IMR-90 (cell line): Measurements from ENCODE around the gene TPSB2. TPM values are rescaled to one million over a fixed set of nuclear protein-coding genes. Genes with fewer than 3 reads are reported as not detected.
"Not testable (repeated sequence)": the region's sequence is repeated elsewhere in the genome, so short reads cannot be mapped to it uniquely, and the experiment has no call there.

ENCODE experiments used
- ATAC-seq: fragments of 200-7000 bp; cut with Tn5 transposase; 2 replicates; pipeline ENCODE4 v1.9.1; 2020; ENCODE audit warnings: low read depth, mild to moderate bottlenecking, moderate library complexity
- BruUV-seq: library from RNA; stranded (reverse); fragments of 400-500 nt; replicated peaks from 2 replicates; lab custom pipeline; 2021; lab: Mats Ljungman, UMichigan
- CTCF ChIA-PET: fragments of 300-600 bp; formaldehyde crosslinking; extraction: SDS; loops from one replicate; lab custom pipeline; 2021; ENCODE audit warnings: antibody characterized with exemption; lab: Yijun Ruan, JAX
- POLR2A ChIA-PET: fragments of 300-600 bp; sonication (Branson Sonifier 250); formaldehyde crosslinking; loops from one replicate; lab custom pipeline; 2022; ENCODE audit warnings: antibody characterized with exemption; ENCODE audit not compliant: unreplicated experiment; lab: Charles Lee
- DNase-seq: peaks from one replicate; pipeline ENCODE4 v3.0.0; 2013
- H2AFZ ChIP-seq: replicated peaks from 2 replicates; pipeline ENCODE3; 2013; ENCODE audit warnings: low read length, mild to moderate bottlenecking; ENCODE audit not compliant: poor library complexity
- H2AK5ac ChIP-seq: 2 replicates; pipeline ENCODE4 v1.6.1; 2013; ENCODE audit warnings: low read depth, low read length, inconsistent platforms
- H2AK9ac ChIP-seq: replicated peaks from 2 replicates; pipeline ENCODE3; 2013; ENCODE audit warnings: mild to moderate bottlenecking, low read depth, low read length, moderate library complexity; ENCODE audit not compliant: poor library complexity
- H2BK120ac ChIP-seq: 2 replicates; pipeline ENCODE4 v1.6.1; 2013; ENCODE audit warnings: low read depth, low read length, inconsistent platforms
- H2BK15ac ChIP-seq: 3 replicates; pipeline ENCODE4 v1.6.1; 2013; ENCODE audit warnings: low read depth, low read length, inconsistent platforms
- H2BK20ac ChIP-seq: 2 replicates; pipeline ENCODE4 v1.6.1; 2013; ENCODE audit warnings: low read depth, mild to moderate bottlenecking, inconsistent platforms, low read length, moderate library complexity
- H2BK5ac ChIP-seq: 2 replicates; pipeline ENCODE4 v1.6.1; 2013; ENCODE audit warnings: mild to moderate bottlenecking, low read depth, low read length, inconsistent platforms; ENCODE audit not compliant: poor library complexity, severe bottlenecking
- H3K14ac ChIP-seq: replicated peaks from 2 replicates; pipeline ENCODE4 v1.6.1; 2013; ENCODE audit warnings: low read depth, low read length, inconsistent platforms
- H3K18ac ChIP-seq: 2 replicates; pipeline ENCODE4 v1.6.1; 2013; ENCODE audit warnings: low read depth, low read length, control low read depth
- H3K23ac ChIP-seq: 2 replicates; pipeline ENCODE4 v1.6.1; 2013; ENCODE audit warnings: low read depth, low read length, inconsistent platforms
- H3K27ac ChIP-seq: 2 replicates; pipeline ENCODE4 v1.5.1; 2013; ENCODE audit warnings: mild to moderate bottlenecking, control low read depth, low read length; ENCODE audit not compliant: insufficient read depth
- H3K27me3 ChIP-seq: 2 replicates; pipeline ENCODE4 v1.6.1; 2013; ENCODE audit warnings: low read length; ENCODE audit not compliant: control insufficient read depth, insufficient read depth
- H3K36me3 ChIP-seq: 2 replicates; pipeline ENCODE4 v1.6.1; 2013; ENCODE audit warnings: low read length, mixed read lengths; ENCODE audit not compliant: control insufficient read depth, insufficient read depth
- H3K4ac ChIP-seq: 2 replicates; pipeline ENCODE4 v1.6.1; 2013; ENCODE audit warnings: low read depth, low read length, inconsistent platforms
- H3K4me1 ChIP-seq: 2 replicates; pipeline ENCODE4 v1.6.1; 2013; ENCODE audit warnings: low read length, mixed read lengths; ENCODE audit not compliant: control insufficient read depth, insufficient read depth
- H3K4me2 ChIP-seq: 2 replicates; pipeline ENCODE4 v1.6.1; 2013; ENCODE audit warnings: low read depth, mild to moderate bottlenecking, control low read depth, low read length, moderate library complexity
- H3K4me3 ChIP-seq: 2 replicates; pipeline ENCODE4 v1.5.1; 2013; ENCODE audit warnings: low read depth, mild to moderate bottlenecking, control low read depth, low read length, moderate library complexity; ENCODE audit not compliant: insufficient read depth
- H3K56ac ChIP-seq: 2 replicates; pipeline ENCODE4 v1.6.1; 2013; ENCODE audit warnings: low read length, inconsistent platforms; ENCODE audit not compliant: insufficient read depth; ENCODE audit errors: extremely low read depth
- H3K79me1 ChIP-seq, 2 experiments: 2 replicates each; pipeline ENCODE4 v1.6.1; 2013; ENCODE audit warnings: low read length in 2 of 2, inconsistent platforms in 1 of 2, low read depth in 1 of 2
- H3K9ac ChIP-seq: 2 replicates; pipeline ENCODE4 v1.6.1; 2013; ENCODE audit warnings: low read depth, low read length, control low read depth
- H3K9me1 ChIP-seq: 2 replicates; pipeline ENCODE4 v1.6.1; 2013; ENCODE audit warnings: low read length, inconsistent platforms; ENCODE audit not compliant: insufficient read depth
- H3K9me3 ChIP-seq: 2 replicates; pipeline ENCODE4 v1.6.1; 2013; ENCODE audit warnings: low read length; ENCODE audit not compliant: control insufficient read depth, insufficient read depth
- H4K20me1 ChIP-seq: 2 replicates; pipeline ENCODE4 v1.6.1; 2013; ENCODE audit warnings: low read length, inconsistent platforms; ENCODE audit not compliant: insufficient read depth
- H4K5ac ChIP-seq: 2 replicates; pipeline ENCODE4 v1.6.1; 2013; ENCODE audit warnings: mild to moderate bottlenecking, low read depth, low read length, control low read depth
- H4K8ac ChIP-seq, 2 experiments: 2 replicates each; pipeline ENCODE4 v1.6.1; 2013; ENCODE audit warnings: low read depth in 2 of 2, low read length in 2 of 2, control low read depth in 1 of 2, inconsistent platforms in 1 of 2
- H4K91ac ChIP-seq: 2 replicates; pipeline ENCODE4 v1.6.1; 2013; ENCODE audit warnings: low read depth, low read length, inconsistent platforms; ENCODE audit not compliant: insufficient read depth
- WGBS, 2 experiments: methylation state at CpG; one replicate each; pipeline versions ENCODE4 v1.1.5 to v1.1.7; 2013; ENCODE audit warnings: missing lambda C conversion rate in 2 of 2; ENCODE audit not compliant: insufficient read length in 1 of 2; ENCODE audit errors: extremely low coverage in 2 of 2; 5-methylcytosine and 5-hydroxymethylcytosine counted together
- dilution Hi-C: fragments of 300-500 bp; cut with HindIII; formaldehyde crosslinking; loops from one replicate; pipeline ENCODE4 v1.14.3; 2018; ENCODE audit warnings: low sequenced_read_pairs; ENCODE audit not compliant: unreplicated experiment
- in situ Hi-C: fragments of 300-500 bp; cut with MboI; formaldehyde crosslinking; loops from 3 replicates; pipeline ENCODE4 v1.14.3; 2019; ENCODE audit warnings: low sequenced_read_pairs, inconsistent platforms, mixed read lengths
- intact Hi-C: fragments of 100-400 bp; cut with micrococcal nuclease; formaldehyde crosslinking; loops from 2 replicates; pipeline ENCODE4 v1.10.0; 2022
- polyA plus RNA-seq, 3 experiments: library from polyadenylated mRNA; depleted of rRNA; stranded (reverse); fragments of >200 nt; gene quantifications; 2 replicates each; pipeline ENCODE4 v1.2.3, GENCODE V29; 2012; ENCODE audit warnings: low replicate concordance in 1 of 3
- total RNA-seq: library from RNA; depleted of rRNA; stranded (reverse); fragments of >200 nt; gene quantifications from 2 replicates; pipeline ENCODE4 v1.2.3, GENCODE V29; 2012

Gene TPSB2
- total and polyA plus RNA-seq, 2 of the 4 experiments (the other 2 are of a cell fraction): not detected

DNA sequence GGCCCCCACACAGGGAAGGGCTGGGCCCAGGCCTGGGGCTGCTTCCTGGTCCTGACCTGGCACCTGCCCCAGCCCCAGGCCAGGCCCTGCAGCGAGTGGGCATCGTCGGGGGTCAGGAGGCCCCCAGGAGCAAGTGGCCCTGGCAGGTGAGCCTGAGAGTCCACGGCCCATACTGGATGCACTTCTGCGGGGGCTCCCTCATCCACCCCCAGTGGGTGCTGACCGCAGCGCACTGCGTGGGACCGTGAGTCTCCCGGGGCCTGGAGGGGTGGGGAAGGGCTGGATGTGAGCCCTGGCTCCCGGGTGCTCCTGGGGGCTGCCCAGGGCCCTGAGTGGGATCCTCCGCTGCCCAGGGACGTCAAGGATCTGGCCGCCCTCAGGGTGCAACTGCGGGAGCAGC is 11.1 kb upstream of the TPSB2 start:
- POLR2A ChIA-PET, H3K27ac ChIP-seq, H3K4me2 ChIP-seq, H3K23ac ChIP-seq, H2BK20ac ChIP-seq, H2BK15ac ChIP-seq, H3K79me1 ChIP-seq, H3K27me3 ChIP-seq, H3K4me3 ChIP-seq, in situ Hi-C loops, H2BK120ac ChIP-seq, CTCF ChIA-PET, H3K9me1 ChIP-seq, intact Hi-C loops, H3K9ac ChIP-seq, H3K4ac ChIP-seq, H3K36me3 ChIP-seq, H4K5ac ChIP-seq, H4K8ac ChIP-seq, H4K20me1 ChIP-seq, H2AK5ac ChIP-seq, H2AK9ac ChIP-seq, H3K56ac ChIP-seq, H3K9me3 ChIP-seq, ATAC-seq, H3K4me1 ChIP-seq, H3K18ac ChIP-seq, H4K91ac ChIP-seq, H2BK5ac ChIP-seq, H2AFZ ChIP-seq, DNase-seq, BruUV-seq, dilution Hi-C loops, H3K14ac ChIP-seq: not testable (repeated sequence)
- WGBS, 2 experiments: no CpG with 5 or more reads among the region's 15 CpGs

DNA sequence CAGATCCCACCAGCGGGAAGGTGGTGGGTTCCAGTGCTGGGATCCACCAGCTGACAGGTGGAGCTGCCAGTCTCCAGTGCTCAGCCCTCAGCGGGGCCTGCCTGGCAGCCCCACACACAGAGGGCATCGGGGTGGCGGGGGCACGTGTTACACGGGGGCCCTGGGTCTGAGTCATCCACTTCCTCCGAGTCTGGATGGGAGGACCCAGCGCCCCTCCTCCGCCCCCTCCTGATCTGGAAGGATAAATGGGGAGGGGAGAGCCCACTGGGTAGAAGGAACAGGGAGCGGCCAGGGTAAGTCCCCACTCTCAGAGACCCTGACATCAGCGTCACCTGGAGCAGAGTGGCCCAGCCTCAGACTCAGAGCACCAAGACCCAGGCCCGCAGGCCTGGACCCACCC is 10.5 kb upstream of the TPSB2 start, which contains the start of gene TPSAB1:
TPSAB1 (plus strand) TSS at position 270 of the 400 bp plus-strand sequence. CDS start 234 bp downstream, outside the sequence.
- H3K4me2 ChIP-seq, H2AK9ac ChIP-seq, ATAC-seq, H3K9ac ChIP-seq, H3K36me3 ChIP-seq, intact Hi-C loops, H3K9me3 ChIP-seq, DNase-seq, CTCF ChIA-PET, H3K27ac ChIP-seq, H4K8ac ChIP-seq, BruUV-seq, H2AK5ac ChIP-seq, H3K4ac ChIP-seq, POLR2A ChIA-PET, H4K20me1 ChIP-seq, H2BK5ac ChIP-seq, in situ Hi-C loops, H2BK20ac ChIP-seq, H4K5ac ChIP-seq, H3K14ac ChIP-seq, H2BK120ac ChIP-seq, H3K56ac ChIP-seq, dilution Hi-C loops, H4K91ac ChIP-seq, H3K9me1 ChIP-seq, H3K18ac ChIP-seq, H3K27me3 ChIP-seq, H3K79me1 ChIP-seq, H3K4me3 ChIP-seq, H2AFZ ChIP-seq, H3K4me1 ChIP-seq, H2BK15ac ChIP-seq, H3K23ac ChIP-seq: not testable (repeated sequence)
- WGBS, 2 experiments: no CpG with 5 or more reads among the region's 12 CpGs
